ENCODE measurements around the gene EDN3. TPM values are rescaled to one million over a fixed set of nuclear protein-coding genes. Genes with fewer than 3 reads are reported as not detected.

EDN3 gene
- total RNA-seq, 2 donors from 2014 or later, result 4.7 to 9.9 TPM

GRCh38 chr20:59258221-59258621 is 42.2 kb upstream of the EDN3 start:
- H3K36me3 ChIP-seq (replicated peaks in 1 of 2; ENCODE audit: insufficient read depth in 1 of 2, low read depth in 2 of 2), result no peaks in the 10 kb centered on the region
- no peak overlapping the region for H3K27ac ChIP-seq
- intact Hi-C loops (cut with DNase I), result no loop called here
- WGBS, 2 donors, result 42 to 57% methylated on average over 2 of the region's 2 CpGs
- H3K27me3 ChIP-seq, result no peaks in the 10 kb centered on the region
- DNase-seq (no peak), ATAC-seq (no peak)
- no peaks in the 10 kb centered on the region for H3K9me3 ChIP-seq
- TF ChIP-seq POLR2A (IDR thresholded peaks at IDR 0.05) (no peak), CTCF (IDR thresholded peaks at IDR 0.05) (no peak)
- H3K4me3 ChIP-seq, result no peak overlapping the region
- no peaks in the 10 kb centered on the region for H3K4me1 ChIP-seq

GRCh38 chr20:59259946-59260345 is 40.5 kb upstream of the EDN3 start:
- intact Hi-C loops (cut with DNase I), result no loop called here
- WGBS, 2 donors, result 63 to 81% methylated on average over 2 of the region's 2 CpGs

GRCh38 chr20:59265298-59265697 is 35.1 kb upstream of the EDN3 start:
- Histone ChIP-seq H3K36me3 (replicated peaks in 1 of 2; ENCODE audit: insufficient read depth in 1 of 2, low read depth in 2 of 2) (no peaks in the 10 kb centered on the region), H3K9me3 (no peaks in the 10 kb centered on the region), H3K27ac (no peak overlapping the region), H3K4me3 (no peak overlapping the region), H3K4me1 (no peaks in the 10 kb centered on the region), H3K27me3 (no peaks in the 10 kb centered on the region)
- no peak for ATAC-seq
- no peak for DNase-seq
- intact Hi-C loops (cut with DNase I), result no loop called here
- TF ChIP-seq POLR2A (IDR thresholded peaks at IDR 0.05) (no peak), CTCF (IDR thresholded peaks at IDR 0.05) (no peak)

More at GRCh38 chr20:59259946-59260345, 40.5 kb upstream of the EDN3 start:
- H3K4me1 ChIP-seq, result no peaks in the 10 kb centered on the region
- no peak for DNase-seq
- TF ChIP-seq CTCF (IDR thresholded peaks at IDR 0.05) (no peak), POLR2A (IDR thresholded peaks at IDR 0.05) (no peak)
- H3K9me3 ChIP-seq, result no peaks in the 10 kb centered on the region
- H3K36me3 ChIP-seq (replicated peaks in 1 of 2; ENCODE audit: insufficient read depth in 1 of 2, low read depth in 2 of 2), result no peaks in the 10 kb centered on the region
- H3K27me3 ChIP-seq, result no peaks in the 10 kb centered on the region
- no peak overlapping the region for H3K27ac ChIP-seq
- H3K4me3 ChIP-seq, result no peak overlapping the region
- ATAC-seq, result no peak

GRCh38 chr20:59268870-59269269 is 31.5 kb upstream of the EDN3 start:
- Histone ChIP-seq H3K9me3 (no peaks in the 10 kb centered on the region), H3K27ac (no peak overlapping the region), H3K36me3 (replicated peaks in 1 of 2; ENCODE audit: insufficient read depth in 1 of 2, low read depth in 2 of 2) (no peaks in the 10 kb centered on the region), H3K27me3 (no peaks in the 10 kb centered on the region), H3K4me3 (no peak overlapping the region), H3K4me1 (no peaks in the 10 kb centered on the region)
- TF ChIP-seq CTCF (IDR thresholded peaks at IDR 0.05), result no peak
- no peak for TF ChIP-seq POLR2A (IDR thresholded peaks at IDR 0.05)
- ATAC-seq (no peak), DNase-seq (no peak)
- 56 to 65% methylated on average over 3 of the region's 3 CpGs for WGBS, 2 donors
- intact Hi-C loops (cut with DNase I), result no loop called here

GRCh38 chr20:59269411-59270025 is 30.9 kb upstream of the EDN3 start:
- WGBS, 2 donors, result 29 to 41% methylated on average over 4 of the region's 4 CpGs
- peak; percentile 64 for ATAC-seq

More at GRCh38 chr20:59269411-59270025, 30.9 kb upstream of the EDN3 start:
- H3K36me3 ChIP-seq (replicated peaks in 1 of 2; ENCODE audit: insufficient read depth in 1 of 2, low read depth in 2 of 2), result no peaks in the 10 kb centered on the region
- H3K4me1 ChIP-seq, result no peaks in the 10 kb centered on the region
- intact Hi-C loops (cut with DNase I), result no loop called here
- DNase-seq, result no peak
- H3K9me3 ChIP-seq, result no peaks in the 10 kb centered on the region
- no peak overlapping the region for H3K4me3 ChIP-seq
- H3K27me3 ChIP-seq, result no peaks in the 10 kb centered on the region
- peak overlapping the region in 1 of 4 donors; percentile 1 for H3K27ac ChIP-seq
- TF ChIP-seq CTCF (IDR thresholded peaks at IDR 0.05), result no peak
- no peak for TF ChIP-seq POLR2A (IDR thresholded peaks at IDR 0.05)
